OCI-LY1 (cell line): Measurements from ENCODE around the gene MICALL2.

ENCODE experiments used
- H2AFZ ChIP-seq: fragments of 200-600 bp; sonication (generic), shearing (Covaris generic); 2 replicates; pipeline ENCODE4 v1.6.0; 2014; ENCODE audit warnings: antibody characterized with exemption, mild to moderate bottlenecking, low read length
- H3F3A ChIP-seq: fragments of 200-600 bp; sonication (generic), shearing (Covaris generic); 2 replicates; pipeline ENCODE4 v1.6.0; 2014; ENCODE audit warnings: mild to moderate bottlenecking, antibody characterized with exemption, low read length, moderate library complexity; ENCODE audit not compliant: insufficient read depth
- H3K27ac ChIP-seq: fragments of 200-600 bp; sonication (generic); 2 replicates; pipeline ENCODE4 v1.5.1; 2014; ENCODE audit warnings: low read length, mixed run types, mild to moderate bottlenecking, low read depth; ENCODE audit not compliant: poor library complexity, severe bottlenecking
- H3K27me3 ChIP-seq: fragments of 200-600 bp; sonication (generic); 2 replicates; pipeline ENCODE4 v1.6.0; 2014; ENCODE audit warnings: antibody characterized with exemption, mild to moderate bottlenecking, low read length, moderate library complexity; ENCODE audit not compliant: insufficient read depth
- H3K36me3 ChIP-seq: fragments of 200-600 bp; sonication (generic); 2 replicates; pipeline ENCODE4 v1.6.1; 2014; ENCODE audit warnings: mild to moderate bottlenecking, antibody characterized with exemption, low read length, moderate library complexity, mixed read lengths; ENCODE audit not compliant: insufficient read depth
- H3K4me1 ChIP-seq: fragments of 200-600 bp; sonication (generic); 2 replicates; pipeline ENCODE4 v1.5.1; 2014; ENCODE audit warnings: mild to moderate bottlenecking, low read length, moderate library complexity; ENCODE audit not compliant: insufficient read depth, severe bottlenecking
- H3K4me2 ChIP-seq: fragments of 200-600 bp; sonication (generic), shearing (Covaris generic); 2 replicates; pipeline ENCODE4 v1.6.1; 2014; ENCODE audit warnings: low read length
- H3K4me3 ChIP-seq: fragments of 200-600 bp; sonication (generic); 2 replicates; pipeline ENCODE4 v1.5.1; 2014; ENCODE audit warnings: low read length, low read depth, mild to moderate bottlenecking, mixed read lengths; ENCODE audit not compliant: poor library complexity, severe bottlenecking
- H3K79me2 ChIP-seq: fragments of 200-600 bp; shearing (Covaris generic); 2 replicates; pipeline ENCODE4 v1.6.1; 2016; ENCODE audit warnings: mixed run types, low read length, mixed read lengths; ENCODE audit not compliant: insufficient read depth
- H3K9ac ChIP-seq: fragments of 200-600 bp; sonication (generic), shearing (Covaris generic); 2 replicates; pipeline ENCODE4 v1.6.1; 2014; ENCODE audit warnings: mild to moderate bottlenecking, low read length, mixed read lengths
- H3K9me2 ChIP-seq: fragments of 200-600 bp; sonication (generic), shearing (Covaris generic); 2 replicates; pipeline ENCODE4 v1.6.1; 2014; ENCODE audit warnings: low read depth, mild to moderate bottlenecking, low read length, mixed read lengths
- H3K9me3 ChIP-seq: fragments of 200-600 bp; shearing (Covaris generic); 2 replicates; pipeline ENCODE4 v1.6.1; 2014; ENCODE audit warnings: low read length, mixed read lengths
- H4K20me1 ChIP-seq: fragments of 200-600 bp; sonication (generic), shearing (Covaris generic); 2 replicates; pipeline ENCODE4 v1.6.0; 2016; ENCODE audit warnings: mild to moderate bottlenecking, low read length; ENCODE audit not compliant: insufficient read depth
- EZH2 ChIP-seq: fragments of 200-600 bp; sonication (generic), shearing (Covaris generic); IDR thresholded peaks from 2 replicates; pipeline ENCODE4 v1.8.0; 2017; ENCODE audit warnings: borderline replicate concordance, mixed run types, mild to moderate bottlenecking, antibody characterized with exemption, low read length, moderate library complexity, mixed read lengths
- TF ChIP-seq, protein P1 (sequence below): fragments of 200-600 bp; sonication (generic), shearing (Covaris generic); IDR thresholded peaks from 2 replicates; pipeline ENCODE4 v1.5.1; 2017; ENCODE audit warnings: mild to moderate bottlenecking, antibody characterized with exemption, low read length, moderate library complexity, mixed read lengths

The MICALL2 gene

DNA sequence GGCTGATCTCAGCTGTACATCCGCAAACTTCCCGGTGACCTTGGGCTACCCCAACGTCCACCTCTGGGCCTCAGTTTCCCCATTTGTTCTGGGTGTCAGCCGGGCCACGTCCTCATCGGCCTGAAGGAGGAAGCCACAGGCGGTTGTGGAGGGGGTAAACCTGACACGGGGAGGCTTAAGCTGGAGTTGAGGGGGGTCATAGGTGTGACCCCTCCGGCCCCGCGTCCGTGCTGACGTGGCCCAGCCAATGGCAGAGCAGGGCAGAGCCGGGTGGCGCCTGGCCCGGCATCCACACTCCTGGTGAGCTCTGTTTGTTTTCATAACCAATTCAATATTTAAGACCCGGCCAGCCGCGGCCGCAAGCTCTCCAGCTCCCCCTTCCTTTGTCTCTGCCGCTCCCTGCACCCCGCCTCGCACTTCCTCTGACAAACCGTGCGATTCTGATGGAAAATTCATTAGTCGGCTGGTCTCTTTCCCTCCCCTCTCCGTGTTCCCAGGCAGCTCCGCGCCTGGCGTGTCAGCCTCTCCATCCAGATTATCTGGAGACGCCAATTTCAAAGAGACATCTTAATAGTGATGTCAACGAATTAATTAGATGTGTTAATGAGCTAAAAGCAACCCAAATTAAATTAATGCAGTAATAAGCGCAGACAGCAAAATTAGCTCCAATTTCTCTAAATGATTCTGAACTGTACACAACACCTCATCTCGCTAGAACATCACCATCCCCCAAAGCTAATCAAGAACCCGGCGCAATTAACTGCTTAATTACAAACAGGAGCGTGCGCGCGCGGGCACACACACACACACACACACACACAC lies 55.4 kb downstream of the MICALL2 start:
- H3K9ac ChIP-seq: no peak overlapping the region
- no peaks in the 10 kb centered on the region for H3K79me2 ChIP-seq
- no peak for TF ChIP-seq EZH2
- TF ChIP-seq, protein P1, sequence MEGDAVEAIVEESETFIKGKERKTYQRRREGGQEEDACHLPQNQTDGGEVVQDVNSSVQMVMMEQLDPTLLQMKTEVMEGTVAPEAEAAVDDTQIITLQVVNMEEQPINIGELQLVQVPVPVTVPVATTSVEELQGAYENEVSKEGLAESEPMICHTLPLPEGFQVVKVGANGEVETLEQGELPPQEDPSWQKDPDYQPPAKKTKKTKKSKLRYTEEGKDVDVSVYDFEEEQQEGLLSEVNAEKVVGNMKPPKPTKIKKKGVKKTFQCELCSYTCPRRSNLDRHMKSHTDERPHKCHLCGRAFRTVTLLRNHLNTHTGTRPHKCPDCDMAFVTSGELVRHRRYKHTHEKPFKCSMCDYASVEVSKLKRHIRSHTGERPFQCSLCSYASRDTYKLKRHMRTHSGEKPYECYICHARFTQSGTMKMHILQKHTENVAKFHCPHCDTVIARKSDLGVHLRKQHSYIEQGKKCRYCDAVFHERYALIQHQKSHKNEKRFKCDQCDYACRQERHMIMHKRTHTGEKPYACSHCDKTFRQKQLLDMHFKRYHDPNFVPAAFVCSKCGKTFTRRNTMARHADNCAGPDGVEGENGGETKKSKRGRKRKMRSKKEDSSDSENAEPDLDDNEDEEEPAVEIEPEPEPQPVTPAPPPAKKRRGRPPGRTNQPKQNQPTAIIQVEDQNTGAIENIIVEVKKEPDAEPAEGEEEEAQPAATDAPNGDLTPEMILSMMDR: no peak
- H3K27me3 ChIP-seq: no peaks in the 10 kb centered on the region; the same call in 1 of the 2 replicates
- no peak overlapping the region for H3K4me2 ChIP-seq
- H4K20me1 ChIP-seq: no peaks in the 10 kb centered on the region
- H3K4me3 ChIP-seq: no peak overlapping the region
- no peak overlapping the region for H3K27ac ChIP-seq
- no peaks in the 10 kb centered on the region for H3F3A ChIP-seq
- H3K9me3 ChIP-seq: no peaks in the 10 kb centered on the region
- no peaks in the 10 kb centered on the region for H3K36me3 ChIP-seq
- H2AFZ ChIP-seq: no peak overlapping the region
- no peaks in the 10 kb centered on the region for H3K9me2 ChIP-seq
- no peaks in the 10 kb centered on the region for H3K4me1 ChIP-seq

DNA sequence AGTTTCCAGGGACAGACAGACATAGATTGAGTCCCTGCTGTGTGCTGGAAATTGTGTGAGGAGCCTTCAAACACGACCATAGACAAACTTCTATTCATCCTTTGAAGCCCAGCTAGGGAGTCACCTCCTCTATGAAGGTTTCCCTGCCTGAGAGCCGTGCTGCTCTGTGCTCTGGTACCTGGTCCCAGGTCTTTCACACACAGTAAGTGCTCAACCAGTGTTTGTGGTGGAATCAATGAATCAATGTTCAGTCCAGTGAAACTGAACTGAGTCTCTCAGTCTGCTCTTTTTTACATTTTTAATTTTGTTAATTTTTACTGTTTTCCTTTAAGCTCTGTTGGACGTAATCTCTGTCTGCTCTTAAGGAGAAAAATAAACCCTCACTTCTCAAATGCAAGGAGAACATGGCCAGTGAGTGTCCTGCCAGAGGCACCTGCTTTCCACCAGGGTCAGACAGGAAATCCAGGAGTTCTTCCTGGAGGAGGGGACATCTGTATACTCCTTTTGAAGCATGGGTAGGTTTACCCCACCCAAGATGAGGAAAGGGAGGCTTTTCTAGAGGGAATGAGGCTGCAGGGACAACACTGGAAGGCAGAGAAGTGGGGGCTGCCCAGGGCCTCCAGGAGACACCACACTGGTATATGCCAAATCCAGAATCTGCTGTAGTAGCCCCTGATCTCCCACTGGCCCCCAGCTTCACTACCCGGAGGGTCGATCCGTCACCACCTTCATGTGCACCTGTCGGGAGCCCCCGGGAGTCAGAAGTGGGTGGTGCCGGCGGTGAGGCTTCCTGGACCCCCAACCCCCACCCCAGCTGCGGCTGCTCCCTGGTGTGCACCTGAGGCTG lies 56.3 kb downstream of the MICALL2 start:
- H3K9me2 ChIP-seq: no peaks in the 10 kb centered on the region
- H3K27ac ChIP-seq: no peak overlapping the region
- H4K20me1 ChIP-seq: no peaks in the 10 kb centered on the region
- H3K9me3 ChIP-seq: no peaks in the 10 kb centered on the region
- H3K27me3 ChIP-seq: peaks cover under 1% of the 10 kb centered on the region; the same call in 1 of the 2 replicates
- H3F3A ChIP-seq: no peaks in the 10 kb centered on the region
- TF ChIP-seq, protein P1: no peak
- no peak overlapping the region for H2AFZ ChIP-seq
- H3K4me2 ChIP-seq: no peak overlapping the region
- no peak overlapping the region for H3K4me3 ChIP-seq
- H3K4me1 ChIP-seq: no peaks in the 10 kb centered on the region
- no peak overlapping the region for H3K9ac ChIP-seq
- H3K36me3 ChIP-seq: no peaks in the 10 kb centered on the region
- no peaks in the 10 kb centered on the region for H3K79me2 ChIP-seq

DNA sequence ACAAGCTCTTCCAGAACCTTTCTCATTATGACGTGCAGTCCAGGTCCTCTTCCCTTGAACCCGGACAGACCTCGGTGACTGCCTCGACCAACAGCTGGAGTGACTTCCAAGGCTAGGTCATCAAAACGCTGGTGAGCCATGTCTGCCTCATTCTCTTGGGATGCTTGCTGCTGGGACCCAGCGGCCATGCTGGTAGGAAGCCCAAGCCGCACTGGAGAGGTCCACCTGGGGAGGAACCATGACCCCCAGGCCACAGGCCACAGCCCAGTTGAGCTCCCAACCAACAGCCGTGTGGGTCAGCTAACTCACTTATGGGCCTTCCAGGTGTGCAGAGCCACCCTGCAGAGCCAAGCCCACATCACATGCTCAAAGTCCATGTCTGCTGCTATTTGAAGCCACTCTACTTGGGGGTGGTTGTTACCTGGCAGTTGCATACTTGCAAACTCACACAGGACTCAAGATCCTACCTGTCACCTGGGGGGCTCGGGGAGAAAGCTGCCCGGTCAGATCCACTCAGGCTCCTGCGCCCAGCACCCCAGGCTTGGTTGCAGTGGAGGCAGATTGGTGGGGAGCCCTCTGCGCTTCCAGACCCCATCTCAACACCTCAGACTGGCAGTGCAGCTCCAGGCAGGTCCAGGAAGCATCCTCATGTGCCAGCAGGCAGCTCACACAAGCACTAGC lies 57.0 kb downstream of the MICALL2 start:
- no peaks in the 10 kb centered on the region for H3K36me3 ChIP-seq
- no peaks in the 10 kb centered on the region for H4K20me1 ChIP-seq
- no peak overlapping the region for H3K27ac ChIP-seq
- H3K9me3 ChIP-seq: no peaks in the 10 kb centered on the region
- no peaks in the 10 kb centered on the region for H3K79me2 ChIP-seq
- no peak overlapping the region for H3K4me2 ChIP-seq
- H2AFZ ChIP-seq: no peak overlapping the region
- no peaks in the 10 kb centered on the region for H3K4me1 ChIP-seq
- no peak overlapping the region for H3K4me3 ChIP-seq
- TF ChIP-seq, protein P1: no peak
- no peak for TF ChIP-seq EZH2
- peaks cover 7% of the 10 kb centered on the region; the same call in 1 of the 2 replicates for H3K27me3 ChIP-seq
- no peaks in the 10 kb centered on the region for H3F3A ChIP-seq
- no peak overlapping the region for H3K9ac ChIP-seq
- H3K9me2 ChIP-seq: no peaks in the 10 kb centered on the region
